Measurements from ENCODE around the gene DPY19L2. TPM values are rescaled to one million over a fixed set of nuclear protein-coding genes. Genes with fewer than 3 reads are reported as not detected.
A peak's percentile ranks its signal among the peaks of the same experiment; 100 is the strongest.
"Not testable (repeated sequence)": the region's sequence is repeated elsewhere in the genome, so short reads cannot be mapped to it uniquely, and the experiment has no call there.

DPY19L2 gene
- total and polyA plus RNA-seq, 9 of the 15 experiments (the other 6 are each of a cell fraction or from before 2014, with no cell fraction given) = 0.05 to 0.13 (median 0.12) TPM; not detected in 3

- CTCF ChIA-PET (ENCODE audit: low intra/inter-chr PET ratio); H3K4me1 ChIP-seq (replicated peaks in 1 of 2; ENCODE audit: control insufficient read depth in 2 of 2, insufficient read depth in 2 of 2, low read length in 2 of 2); DNase-seq (ENCODE audit: extremely low read depth in 1 of 4, low spot score in 3 of 4); H4K20me1 ChIP-seq (replicated peaks; ENCODE audit: control insufficient read depth, insufficient read depth, low read length); FAIRE-seq; H2AFZ ChIP-seq (ENCODE audit: low read depth, low read length); POLR2A ChIA-PET; H3K4me2 ChIP-seq (ENCODE audit: insufficient read depth, low read length); H3K9me1 ChIP-seq (ENCODE audit: control insufficient read depth, insufficient read depth, low read length); BruUV-seq (replicated peaks); H3K4me3 ChIP-seq; intact Hi-C loops (cut with micrococcal nuclease); H3K79me2 ChIP-seq (ENCODE audit: control insufficient read depth, insufficient read depth, low read length); H3K36me3 ChIP-seq (ENCODE audit: control insufficient read depth, insufficient read depth, low read length); in situ Hi-C loops (cut with MboI); H3K9me3 ChIP-seq (replicated peaks; ENCODE audit: control insufficient read depth, insufficient read depth, low read depth, low read length); H3K9ac ChIP-seq (ENCODE audit: insufficient read depth in 1 of 2, low read depth in 2 of 2, low read length in 2 of 2); ATAC-seq; H3K27ac ChIP-seq (ENCODE audit: extremely low read depth, low read depth, low read length); H3K27me3 ChIP-seq (ENCODE audit: control insufficient read depth in 2 of 2, insufficient read depth in 2 of 2, low read length in 2 of 2): not testable (repeated sequence)
- peak; percentile 27; the same call in 1 of the 2 replicates for TF ChIP-seq ZNF316 (IDR thresholded peaks at IDR 0.05)
- 0% methylated on average over 2 of the region's 5 CpGs for WGBS (ENCODE audit: insufficient coverage, low coverage, missing lambda C conversion rate)
These were observed 122.9 kb downstream of the DPY19L2 start for GRCh38 chr12:63545298-63545916.

DNA sequence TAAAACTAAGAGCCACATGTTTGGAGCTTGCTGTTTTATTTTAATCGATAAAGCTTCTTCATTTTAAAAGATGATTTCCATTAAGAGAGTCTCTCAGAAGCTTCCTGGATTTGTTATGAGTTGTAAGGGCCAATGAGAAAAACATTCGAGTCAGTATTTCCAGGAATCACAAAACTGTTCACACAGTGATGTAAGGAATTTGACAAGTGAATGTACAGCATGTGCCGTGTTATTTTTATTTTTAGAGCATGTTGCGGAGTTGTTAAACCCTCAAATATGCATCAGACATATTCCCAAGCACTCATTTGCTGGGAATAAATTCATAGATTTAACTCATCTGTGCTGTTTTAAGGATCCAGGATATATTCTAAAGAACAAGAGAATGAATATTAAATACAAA lies 129.6 kb downstream of the DPY19L2 start:
- H3K36me3 ChIP-seq (ENCODE audit: control insufficient read depth, insufficient read depth, low read length); H3K9ac ChIP-seq (ENCODE audit: insufficient read depth in 1 of 2, low read depth in 2 of 2, low read length in 2 of 2); POLR2A ChIA-PET; BruUV-seq (replicated peaks); H3K9me3 ChIP-seq (replicated peaks; ENCODE audit: control insufficient read depth, insufficient read depth, low read depth, low read length); ATAC-seq; FAIRE-seq; H3K9me1 ChIP-seq (ENCODE audit: control insufficient read depth, insufficient read depth, low read length); DNase-seq (ENCODE audit: extremely low read depth in 1 of 4, low spot score in 3 of 4); in situ Hi-C loops (cut with MboI); H4K20me1 ChIP-seq (replicated peaks; ENCODE audit: control insufficient read depth, insufficient read depth, low read length); CTCF ChIA-PET (ENCODE audit: low intra/inter-chr PET ratio); H3K4me3 ChIP-seq; intact Hi-C loops (cut with micrococcal nuclease); H3K4me2 ChIP-seq (ENCODE audit: insufficient read depth, low read length); H2AFZ ChIP-seq (ENCODE audit: low read depth, low read length); H3K79me2 ChIP-seq (ENCODE audit: control insufficient read depth, insufficient read depth, low read length); H3K4me1 ChIP-seq (replicated peaks in 1 of 2; ENCODE audit: control insufficient read depth in 2 of 2, insufficient read depth in 2 of 2, low read length in 2 of 2); H3K27me3 ChIP-seq (ENCODE audit: control insufficient read depth in 2 of 2, insufficient read depth in 2 of 2, low read length in 2 of 2); H3K27ac ChIP-seq (ENCODE audit: extremely low read depth, low read depth, low read length): not testable (repeated sequence)
- WGBS (ENCODE audit: insufficient coverage, low coverage, missing lambda C conversion rate) = 2% methylated on average over 3 of the region's 4 CpGs

GRCh38 chr12:63537838-63538237 lies 130.5 kb downstream of the DPY19L2 start:
- DNase-seq (ENCODE audit: extremely low read depth in 1 of 4, low spot score in 3 of 4); FAIRE-seq; H3K27ac ChIP-seq (ENCODE audit: extremely low read depth, low read depth, low read length); H3K4me2 ChIP-seq (ENCODE audit: insufficient read depth, low read length); intact Hi-C loops (cut with micrococcal nuclease); in situ Hi-C loops (cut with MboI); H2AFZ ChIP-seq (ENCODE audit: low read depth, low read length); H4K20me1 ChIP-seq (replicated peaks; ENCODE audit: control insufficient read depth, insufficient read depth, low read length); H3K27me3 ChIP-seq (ENCODE audit: control insufficient read depth in 2 of 2, insufficient read depth in 2 of 2, low read length in 2 of 2); H3K79me2 ChIP-seq (ENCODE audit: control insufficient read depth, insufficient read depth, low read length); H3K4me3 ChIP-seq; H3K4me1 ChIP-seq (replicated peaks in 1 of 2; ENCODE audit: control insufficient read depth in 2 of 2, insufficient read depth in 2 of 2, low read length in 2 of 2); H3K36me3 ChIP-seq (ENCODE audit: control insufficient read depth, insufficient read depth, low read length); H3K9me1 ChIP-seq (ENCODE audit: control insufficient read depth, insufficient read depth, low read length); H3K9ac ChIP-seq (ENCODE audit: insufficient read depth in 1 of 2, low read depth in 2 of 2, low read length in 2 of 2); POLR2A ChIA-PET; BruUV-seq (replicated peaks); CTCF ChIA-PET (ENCODE audit: low intra/inter-chr PET ratio); ATAC-seq; H3K9me3 ChIP-seq (replicated peaks; ENCODE audit: control insufficient read depth, insufficient read depth, low read depth, low read length): not testable (repeated sequence)

DNA sequence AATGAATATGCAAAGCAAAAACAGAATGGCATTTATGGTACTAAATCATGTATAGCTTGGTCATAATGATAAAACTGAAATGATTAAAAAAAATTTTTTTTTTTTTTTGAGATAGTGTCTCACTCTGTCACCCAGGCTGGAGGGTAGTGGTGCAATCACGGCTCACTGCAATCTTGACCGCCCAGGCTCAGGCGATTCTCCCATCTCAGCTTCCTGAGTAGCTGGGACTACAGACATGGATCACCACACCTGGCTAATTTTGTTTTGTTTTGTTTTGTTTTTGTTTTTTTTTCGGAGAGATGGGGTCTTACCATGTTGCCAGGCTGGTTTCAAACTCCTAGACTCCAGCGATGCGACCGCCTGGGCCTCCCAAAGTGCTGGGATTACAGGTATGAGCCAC lies 138.7 kb downstream of the DPY19L2 start:
- H4K20me1 ChIP-seq (replicated peaks; ENCODE audit: control insufficient read depth, insufficient read depth, low read length); H3K27me3 ChIP-seq (ENCODE audit: control insufficient read depth in 2 of 2, insufficient read depth in 2 of 2, low read length in 2 of 2); ATAC-seq; H3K9me3 ChIP-seq (replicated peaks; ENCODE audit: control insufficient read depth, insufficient read depth, low read depth, low read length); H3K4me1 ChIP-seq (replicated peaks in 1 of 2; ENCODE audit: control insufficient read depth in 2 of 2, insufficient read depth in 2 of 2, low read length in 2 of 2); H3K4me2 ChIP-seq (ENCODE audit: insufficient read depth, low read length); H2AFZ ChIP-seq (ENCODE audit: low read depth, low read length); H3K27ac ChIP-seq (ENCODE audit: extremely low read depth, low read depth, low read length); POLR2A ChIA-PET; H3K9ac ChIP-seq (ENCODE audit: insufficient read depth in 1 of 2, low read depth in 2 of 2, low read length in 2 of 2); BruUV-seq (replicated peaks); H3K9me1 ChIP-seq (ENCODE audit: control insufficient read depth, insufficient read depth, low read length); FAIRE-seq; H3K36me3 ChIP-seq (ENCODE audit: control insufficient read depth, insufficient read depth, low read length); CTCF ChIA-PET (ENCODE audit: low intra/inter-chr PET ratio); DNase-seq (ENCODE audit: extremely low read depth in 1 of 4, low spot score in 3 of 4); H3K4me3 ChIP-seq; intact Hi-C loops (cut with micrococcal nuclease); H3K79me2 ChIP-seq (ENCODE audit: control insufficient read depth, insufficient read depth, low read length): not testable (repeated sequence)
- WGBS (ENCODE audit: insufficient coverage, low coverage, missing lambda C conversion rate) = 0% methylated on average over 6 of the region's 7 CpGs
- in situ Hi-C loops (cut with MboI) = loop anchor here (5.0 kb wide), 1 partner anchor 198 kb away; no protein-coding TSS in a partner anchor
